HG03039 (cell line): ENCODE data around the gene MYRF.

ENCODE experiments used
- ATAC-seq: cut with Tn5 transposase; IDR thresholded peaks from one replicate; pipeline ENCODE4 v1.9.1; 2021; ENCODE audit warnings: mild to moderate bottlenecking, moderate library complexity; ENCODE audit not compliant: unreplicated experiment

MYRF gene

DNA sequence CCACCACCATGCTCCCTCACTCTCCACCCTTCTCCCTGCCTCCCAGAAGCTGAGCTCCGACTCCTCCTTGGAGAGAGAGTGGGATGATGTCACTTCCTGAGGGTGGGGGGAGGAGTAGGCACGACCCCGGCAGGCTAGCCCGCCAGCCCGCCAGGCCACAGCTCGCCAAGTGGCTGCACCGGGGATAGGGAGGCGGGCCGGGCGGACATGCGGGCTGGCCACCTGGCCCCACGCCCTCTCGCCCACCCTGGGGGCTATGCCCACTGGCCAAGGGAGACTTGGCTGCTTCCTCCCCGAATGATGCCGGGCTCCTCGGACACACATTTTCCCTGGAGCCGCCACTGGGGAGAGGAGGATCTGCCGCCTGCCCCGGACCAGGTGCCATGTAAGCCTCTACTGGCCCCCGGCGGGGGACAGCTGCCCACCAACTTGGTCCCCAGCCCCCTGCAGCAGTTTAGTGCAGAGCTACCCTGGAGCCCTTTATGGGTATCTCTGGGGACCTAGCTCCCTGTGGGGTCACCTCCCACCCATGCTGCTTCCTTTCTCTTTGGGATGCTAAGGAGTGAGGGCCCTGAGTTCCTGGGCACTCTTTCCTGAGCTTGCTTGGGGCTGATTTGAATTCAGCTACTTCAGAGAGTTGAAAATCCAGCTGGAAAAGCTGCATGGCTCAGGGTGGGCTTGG lies 33.7 kb upstream of the MYRF start:
- ATAC-seq: no peak

GRCh38 chr11:61719978-61720377 lies 32.5 kb upstream of the MYRF start:
- no peak for ATAC-seq

GRCh38 chr11:61720597-61720996 lies 31.8 kb upstream of the MYRF start:
- no peak for ATAC-seq

DNA sequence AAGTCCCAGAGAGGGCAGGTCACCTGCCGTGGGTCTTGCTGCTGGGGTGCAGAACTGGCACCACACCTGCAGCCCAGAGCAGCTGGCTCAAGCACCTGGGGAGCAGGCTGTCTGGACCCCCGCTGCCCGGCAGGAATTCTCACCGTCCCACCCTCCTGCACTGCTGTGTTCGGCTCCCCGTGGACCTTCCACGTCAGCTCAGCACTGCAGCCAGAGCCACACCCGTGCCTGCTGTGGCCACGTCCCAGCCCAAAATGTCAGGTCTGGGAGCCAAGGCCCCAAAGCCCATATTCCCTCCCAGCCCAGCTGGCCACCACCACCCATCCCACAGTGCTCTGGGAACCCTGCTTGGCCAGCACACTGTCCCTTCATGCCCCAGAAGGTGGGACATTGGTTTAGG lies 28.0 kb upstream of the MYRF start:
- ATAC-seq: no peak

DNA sequence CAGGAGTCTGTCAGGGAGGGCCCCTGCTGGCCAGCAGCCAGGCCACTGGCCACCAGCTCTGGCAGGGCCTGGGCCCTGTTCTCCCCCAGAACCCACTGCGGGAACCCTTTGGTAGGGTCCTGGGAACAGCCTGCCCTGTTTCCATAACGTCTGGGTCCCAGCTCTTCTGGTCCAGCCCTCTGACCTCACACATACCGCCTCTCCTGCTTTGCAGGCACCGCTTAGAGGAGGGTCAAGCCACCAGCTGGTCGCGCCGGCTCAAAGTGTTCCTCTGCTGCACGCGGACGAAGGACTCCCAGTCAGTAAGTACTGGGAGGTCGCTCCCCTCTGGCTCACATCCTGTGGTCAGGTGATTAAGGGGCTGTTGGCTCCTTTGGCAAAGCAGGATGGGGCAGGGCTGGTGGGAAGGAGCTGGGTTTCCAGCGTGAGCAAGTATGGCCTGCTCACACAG lies 26.6 kb upstream of the MYRF start:
- no peak for ATAC-seq

DNA sequence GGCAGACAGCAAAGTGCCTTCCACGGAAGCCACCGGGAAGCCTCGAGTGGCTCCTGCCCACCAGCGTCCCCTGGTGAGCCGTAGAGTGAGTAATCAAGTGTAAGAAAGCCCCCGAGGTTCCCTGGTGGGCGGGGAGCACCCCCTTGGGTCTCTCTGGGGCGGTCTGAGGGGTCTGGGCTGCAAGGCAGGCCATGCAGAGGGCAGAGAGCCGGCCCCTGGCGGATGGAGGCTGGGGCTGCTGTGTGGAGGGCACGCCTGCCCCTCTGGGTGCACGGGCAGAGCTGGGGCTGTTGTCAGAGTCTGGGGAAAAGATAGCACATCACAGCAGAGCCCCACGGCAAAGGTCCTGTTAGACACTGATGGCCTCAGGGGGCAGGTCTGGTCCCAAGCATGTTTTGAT lies 25.7 kb upstream of the MYRF start:
- ATAC-seq: no peak

- no peak for ATAC-seq
These were observed 25.0 kb upstream of the MYRF start for GRCh38 chr11:61727401-61727811.

DNA sequence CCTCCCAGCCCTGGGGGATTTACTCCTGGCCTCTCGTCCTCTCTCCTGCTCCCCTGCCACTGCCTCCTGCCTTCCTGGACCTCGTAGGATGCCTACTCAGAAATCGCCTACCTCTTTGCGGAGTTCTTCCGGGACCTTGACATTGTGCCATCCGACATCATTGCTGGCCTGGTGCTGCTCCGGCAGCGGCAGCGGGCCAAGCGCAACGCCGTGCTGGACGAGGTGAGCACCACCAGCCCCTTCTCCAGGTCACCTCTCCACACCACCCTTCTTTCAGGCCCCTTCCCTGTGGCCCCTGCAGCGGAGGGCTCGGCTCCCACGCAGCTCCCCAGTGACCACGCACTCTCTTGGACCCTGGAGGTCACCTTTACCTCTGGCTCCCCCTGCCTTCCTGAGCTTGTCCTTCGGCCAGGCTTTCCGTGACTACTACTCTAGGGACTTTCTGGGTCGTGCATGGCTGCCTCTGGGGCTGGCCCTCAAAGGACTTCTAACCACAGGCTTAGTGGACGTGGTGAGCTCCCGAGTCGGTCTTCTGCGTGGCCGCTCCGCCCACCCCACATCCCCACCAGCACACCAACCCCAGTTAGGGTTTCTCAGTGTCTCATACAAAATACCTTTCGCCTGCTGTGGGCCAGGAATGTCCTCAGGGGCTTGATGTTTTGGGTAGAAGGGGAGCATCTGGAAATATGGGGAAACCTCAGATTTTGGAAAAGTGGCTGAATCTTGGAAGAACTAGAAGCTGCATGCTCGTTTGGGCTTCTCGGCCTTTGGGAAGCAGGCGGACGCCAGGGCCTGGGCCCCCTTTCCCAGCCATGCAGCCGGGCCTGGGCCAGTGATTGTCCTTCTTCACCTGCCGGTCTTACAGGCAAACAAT lies 24.1 kb upstream of the MYRF start:
- no peak for ATAC-seq

DNA sequence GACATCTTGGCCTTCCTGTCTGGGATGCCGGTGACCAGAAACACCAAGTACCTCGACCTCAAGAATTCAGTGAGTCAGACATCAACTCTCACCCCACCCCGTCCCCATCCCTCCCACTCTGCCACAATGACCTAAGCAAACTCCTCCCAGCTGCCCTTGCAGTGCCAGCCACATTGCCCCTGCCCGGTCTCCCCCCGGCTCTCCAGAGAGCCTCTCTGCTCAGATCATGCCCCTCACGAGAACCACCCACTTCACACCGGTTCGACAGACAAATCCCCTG lies 23.6 kb upstream of the MYRF start:
- ATAC-seq: no peak

DNA sequence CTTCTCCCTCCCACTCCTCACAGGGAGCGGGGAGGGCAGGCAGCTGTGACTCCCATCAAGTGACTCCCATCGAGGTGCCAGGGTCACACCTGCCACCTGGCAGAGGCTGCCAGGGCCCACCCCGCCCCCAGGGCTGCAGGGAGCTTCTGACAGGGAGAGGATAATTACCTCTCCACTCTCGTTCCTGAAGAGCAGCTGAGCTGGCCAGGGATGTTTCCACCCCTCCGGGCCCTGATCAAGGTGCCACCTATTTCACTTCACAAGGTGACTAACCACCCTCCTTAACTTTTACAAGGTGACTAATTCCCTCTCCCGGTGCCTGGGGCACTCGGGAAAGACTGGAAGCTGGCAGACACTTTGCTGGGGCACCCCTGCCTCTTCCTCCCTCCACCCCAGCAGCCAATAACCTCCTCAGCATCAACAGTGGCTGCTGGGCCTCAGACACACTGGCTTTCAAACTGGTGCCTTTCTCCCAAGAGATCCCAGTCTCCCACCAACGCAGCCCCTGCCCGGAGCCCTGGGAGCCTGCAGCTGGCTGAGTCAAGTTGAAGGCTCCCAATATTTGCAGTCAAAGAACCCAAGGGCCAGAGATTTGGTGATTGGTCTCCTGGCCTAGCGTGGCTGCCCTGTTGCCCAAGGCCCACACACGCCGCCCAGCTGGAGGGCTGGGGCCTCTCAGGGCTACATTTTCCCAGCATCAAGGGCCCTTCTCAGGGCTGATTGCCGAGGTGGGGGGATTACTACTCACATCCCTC lies 22.0 kb upstream of the MYRF start:
- ATAC-seq: no peak

GRCh38 chr11:61731211-61731951 lies 21.1 kb upstream of the MYRF start:
- no peak for ATAC-seq

- ATAC-seq: no peak
These were observed 20.3 kb upstream of the MYRF start for GRCh38 chr11:61731952-61732675.

DNA sequence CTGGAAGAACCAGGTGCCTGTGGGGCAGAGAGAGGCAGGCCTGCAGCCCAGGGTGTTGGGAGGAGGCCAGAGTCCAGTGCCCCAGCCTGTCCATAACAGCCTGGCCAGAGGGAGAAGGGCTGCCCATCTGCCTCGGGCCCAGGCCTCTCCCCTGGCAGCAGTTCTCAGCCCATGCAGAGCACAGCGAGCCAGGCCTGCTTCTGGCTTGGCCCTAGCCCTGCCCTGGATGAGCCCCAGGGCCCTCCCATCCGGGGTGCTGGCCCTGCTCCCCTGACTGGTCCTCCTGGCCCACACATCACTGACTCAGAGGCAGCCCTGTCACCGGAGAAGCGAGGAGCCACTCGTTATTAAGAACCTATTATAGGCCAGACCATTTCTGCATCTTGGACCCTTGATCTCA lies 19.7 kb upstream of the MYRF start:
- ATAC-seq: no peak

- ATAC-seq: no peak
These were observed 19.1 kb upstream of the MYRF start for GRCh38 chr11:61733120-61733978.

GRCh38 chr11:61734767-61735166 lies 17.7 kb upstream of the MYRF start:
- no peak for ATAC-seq

- ATAC-seq: no peak
These were observed 17.0 kb upstream of the MYRF start for GRCh38 chr11:61735391-61735790.

- no peak for ATAC-seq
These were observed 16.1 kb upstream of the MYRF start for GRCh38 chr11:61736310-61736709.

DNA sequence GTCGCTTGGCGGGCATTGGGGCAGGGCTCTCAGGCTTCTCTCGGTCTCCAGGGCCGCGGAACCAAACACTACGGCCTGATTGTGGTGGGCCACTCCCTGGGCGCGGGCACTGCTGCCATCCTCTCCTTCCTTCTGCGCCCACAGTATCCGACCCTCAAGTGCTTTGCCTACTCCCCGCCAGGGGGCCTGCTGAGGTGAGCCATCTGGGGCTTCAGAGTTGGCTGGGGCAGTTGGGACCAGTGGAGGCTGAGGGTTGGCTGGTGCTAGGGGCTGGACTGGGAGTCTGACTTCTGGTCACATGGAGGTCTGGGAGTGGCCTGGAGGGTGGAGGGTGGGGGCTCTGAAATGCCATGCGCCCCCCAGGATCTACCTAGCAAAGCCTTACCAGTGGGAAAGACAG lies 15.3 kb upstream of the MYRF start:
- ATAC-seq: no peak

- ATAC-seq: no peak
These were observed 14.6 kb upstream of the MYRF start for GRCh38 chr11:61737636-61738386.
